SK-N-SH treated with all-trans-retinoic acid at 6 μM for 48 hours (cell line): ENCODE results near the gene ASB4.

ENCODE experiments used
- CREB5 ChIP-seq: fragments of 250-450 bp; sonication (Bioruptor Pico); IDR thresholded peaks from 2 replicates; pipeline ENCODE4 v1.5.1; 2020; ENCODE audit warnings: low read depth, mild to moderate bottlenecking, moderate library complexity
- SNAI2 ChIP-seq: fragments of 250-450 bp; sonication (Bioruptor Pico); IDR thresholded peaks from 2 replicates; pipeline ENCODE4 v1.5.0; 2020; ENCODE audit warnings: mild to moderate bottlenecking, moderate library complexity
- ZFP3 ChIP-seq: fragments of 250-450 bp; sonication (Bioruptor Pico); IDR thresholded peaks from 2 replicates; pipeline ENCODE4 v1.5.0; 2020; ENCODE audit warnings: mild to moderate bottlenecking, moderate library complexity
- TF ChIP-seq, protein P1 (sequence below): fragments of 250-450 bp; sonication (Bioruptor Pico); IDR thresholded peaks from 2 replicates; pipeline ENCODE4 v1.8.0; 2020; ENCODE audit warnings: mild to moderate bottlenecking, moderate library complexity, borderline replicate concordance

GRCh38 chr7:95478272-95479037 is 7.3 kb upstream of the ASB4 start:
- no peak for TF ChIP-seq SNAI2 (CRISPR knock-in tag)
- TF ChIP-seq, protein P1, sequence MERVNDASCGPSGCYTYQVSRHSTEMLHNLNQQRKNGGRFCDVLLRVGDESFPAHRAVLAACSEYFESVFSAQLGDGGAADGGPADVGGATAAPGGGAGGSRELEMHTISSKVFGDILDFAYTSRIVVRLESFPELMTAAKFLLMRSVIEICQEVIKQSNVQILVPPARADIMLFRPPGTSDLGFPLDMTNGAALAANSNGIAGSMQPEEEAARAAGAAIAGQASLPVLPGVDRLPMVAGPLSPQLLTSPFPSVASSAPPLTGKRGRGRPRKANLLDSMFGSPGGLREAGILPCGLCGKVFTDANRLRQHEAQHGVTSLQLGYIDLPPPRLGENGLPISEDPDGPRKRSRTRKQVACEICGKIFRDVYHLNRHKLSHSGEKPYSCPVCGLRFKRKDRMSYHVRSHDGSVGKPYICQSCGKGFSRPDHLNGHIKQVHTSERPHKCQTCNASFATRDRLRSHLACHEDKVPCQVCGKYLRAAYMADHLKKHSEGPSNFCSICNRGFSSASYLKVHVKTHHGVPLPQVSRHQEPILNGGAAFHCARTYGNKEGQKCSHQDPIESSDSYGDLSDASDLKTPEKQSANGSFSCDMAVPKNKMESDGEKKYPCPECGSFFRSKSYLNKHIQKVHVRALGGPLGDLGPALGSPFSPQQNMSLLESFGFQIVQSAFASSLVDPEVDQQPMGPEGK (CRISPR knock-in tag) = no peak
- TF ChIP-seq CREB5 (CRISPR knock-in tag) = no peak
- TF ChIP-seq ZFP3 (CRISPR knock-in tag) = no peak
